HepG2 (cell line): ENCODE measurements around the gene ZER1. TPM values are rescaled to one million over a fixed set of nuclear protein-coding genes. Genes with fewer than 3 reads are reported as not detected.
A peak's percentile ranks its signal among the peaks of the same experiment; 100 is the strongest.

Experiments used
- CCAR2 ChIP-seq: fragments of 200-400 bp; formaldehyde crosslinking; optimal IDR thresholded peaks from 2 replicates; pipeline ENCODE3; 2018; ENCODE audit warnings: low read depth, mild to moderate bottlenecking, low read length, moderate library complexity
- DNMT3B ChIP-seq: conservative IDR thresholded peaks from 2 replicates; pipeline ENCODE4 v1.6.1; 2016; ENCODE audit warnings: missing biosample characterization, control low read depth
- ELF1 ChIP-seq: sonication (generic); formaldehyde crosslinking; IDR thresholded peaks from 2 replicates; pipeline ENCODE4 v1.4.0; 2020; ENCODE audit warnings: missing genetic modification reagents
- FOXP1 ChIP-seq, 2 experiments: fragments of 450-650 bp in 1 of 2; IDR thresholded peaks; 2 replicates each; pipeline ENCODE4 v1.6.1; 2017 to 2018; ENCODE audit warnings: antibody characterized with exemption in 1 of 2
- KLF13 ChIP-seq: sonication (generic); formaldehyde crosslinking; IDR thresholded peaks from 2 replicates; pipeline ENCODE4 v1.4.0; 2020; ENCODE audit warnings: mild to moderate bottlenecking, missing genetic modification reagents
- NFE2L1 ChIP-seq: sonication (generic); formaldehyde crosslinking; IDR thresholded peaks from 2 replicates; pipeline ENCODE4 v1.4.0; 2020; ENCODE audit warnings: missing genetic modification reagents, mild to moderate bottlenecking, borderline replicate concordance
- NFIB ChIP-seq: sonication (generic); formaldehyde crosslinking; IDR thresholded peaks from 2 replicates; pipeline ENCODE4 v1.9.0; 2021; ENCODE audit warnings: missing genetic modification reagents, mild to moderate bottlenecking, borderline replicate concordance
- POGK ChIP-seq: sonication (generic); formaldehyde crosslinking; conservative IDR thresholded peaks from 2 replicates; pipeline ENCODE4 v1.8.0; 2022; ENCODE audit warnings: mild to moderate bottlenecking, moderate library complexity, missing genetic modification reagents
- POLR2A ChIP-seq, 2 experiments: IDR thresholded peaks; 2 replicates each; pipeline ENCODE4 v1.6.1; 2011; ENCODE audit warnings: low read depth in 2 of 2, low read length in 2 of 2, mild to moderate bottlenecking in 1 of 2, moderate library complexity in 1 of 2; ENCODE audit not compliant: insufficient read depth in 1 of 2
- RNF219 ChIP-seq: sonication (generic); formaldehyde crosslinking; IDR thresholded peaks from 2 replicates; pipeline ENCODE4 v1.5.0; 2020; ENCODE audit warnings: mild to moderate bottlenecking, missing genetic modification reagents
- SMAD9 ChIP-seq: sonication (generic); formaldehyde crosslinking; IDR thresholded peaks from 2 replicates; pipeline ENCODE4 v1.5.1; 2020; ENCODE audit warnings: mild to moderate bottlenecking, missing genetic modification reagents
- SNAI1 ChIP-seq: sonication (generic); formaldehyde crosslinking; IDR thresholded peaks from 2 replicates; pipeline ENCODE4 v1.5.0; 2020; ENCODE audit warnings: mild to moderate bottlenecking, missing genetic modification reagents, borderline replicate concordance
- ZNF136 ChIP-seq: sonication (generic); formaldehyde crosslinking; IDR thresholded peaks from 2 replicates; pipeline ENCODE4 v1.8.1; 2022; ENCODE audit warnings: low read depth, mild to moderate bottlenecking, moderate library complexity, missing genetic modification reagents
- ZNF20 ChIP-seq: sonication (generic); formaldehyde crosslinking; IDR thresholded peaks from 2 replicates; pipeline ENCODE4 v1.4.0; 2020; ENCODE audit warnings: mild to moderate bottlenecking, moderate library complexity, missing genetic modification reagents
- ZNF253 ChIP-seq: sonication (generic); formaldehyde crosslinking; IDR thresholded peaks from 2 replicates; pipeline ENCODE4 v1.8.0; 2022; ENCODE audit warnings: mild to moderate bottlenecking, missing genetic modification reagents, borderline replicate concordance
- ZNF34 ChIP-seq: sonication (generic); formaldehyde crosslinking; IDR thresholded peaks from 2 replicates; pipeline ENCODE4 v1.4.0; 2020; ENCODE audit warnings: mild to moderate bottlenecking, missing genetic modification reagents, borderline replicate concordance
- ZNF563 ChIP-seq: sonication (generic); formaldehyde crosslinking; IDR thresholded peaks from 2 replicates; pipeline ENCODE4 v1.8.0; 2022; ENCODE audit warnings: mild to moderate bottlenecking, moderate library complexity, missing genetic modification reagents
- ZNF724P ChIP-seq: sonication (generic); formaldehyde crosslinking; IDR thresholded peaks from 2 replicates; pipeline ENCODE4 v1.8.0; 2022; ENCODE audit warnings: missing genetic modification reagents, borderline replicate concordance
- ZNF75D ChIP-seq: sonication (generic); formaldehyde crosslinking; IDR thresholded peaks from 2 replicates; pipeline ENCODE4 v1.8.1; 2023; ENCODE audit warnings: missing genetic modification reagents, mild to moderate bottlenecking, borderline replicate concordance
- ZNF772 ChIP-seq: sonication (generic); formaldehyde crosslinking; IDR thresholded peaks from 2 replicates; pipeline ENCODE4 v1.5.0; 2020; ENCODE audit warnings: mild to moderate bottlenecking, missing genetic modification reagents
- ZSCAN21 ChIP-seq: sonication (generic); formaldehyde crosslinking; IDR thresholded peaks from 2 replicates; pipeline ENCODE4 v1.8.0; 2022; ENCODE audit warnings: mild to moderate bottlenecking, missing genetic modification reagents, moderate library complexity, borderline replicate concordance
- polyA plus RNA-seq, 8 experiments: library from polyadenylated mRNA; depleted of rRNA in 3 of 8; stranded (reverse) in 7 of 8; unstranded in 1 of 8; fragments of >200 nt; fragmentation: Illumina TruSeq in 4 of 8; extraction: Trizol in 4 of 8; gene quantifications; 2 replicates each; pipeline versions ENCODE4 v1.2.1 to v1.2.3, GENCODE V29; 2011 to 2016; ENCODE audit warnings: low read depth in 4 of 8, missing spikeins in 1 of 8, mixed read lengths in 1 of 8; ENCODE audit not compliant: insufficient read depth in 1 of 8
- total RNA-seq, 5 experiments: library from RNA; depleted of rRNA; stranded (reverse); fragments of >200 nt; fragmentation: Illumina TruSeq; extraction: Trizol; gene quantifications; 2 replicates each; pipeline ENCODE4 v1.2.3, GENCODE V29; 2016; ENCODE audit warnings: low read depth in 1 of 5
- TF ChIP-seq, protein P1 (sequence below): sonication (generic); formaldehyde crosslinking; IDR thresholded peaks from 2 replicates; pipeline ENCODE4 v1.5.0; 2020; ENCODE audit warnings: mild to moderate bottlenecking, missing genetic modification reagents
- TF ChIP-seq, protein P2 (sequence below): sonication (generic); formaldehyde crosslinking; IDR thresholded peaks from 2 replicates; pipeline ENCODE4 v1.8.0; 2022; ENCODE audit warnings: missing genetic modification reagents, low read depth, mild to moderate bottlenecking, borderline replicate concordance

ZER1 gene
- total and polyA plus RNA-seq, 2 of the 13 experiments (the other 11 are each of a cell fraction or from before 2014, with no cell fraction given): 7.7 to 40.0 TPM

- TF ChIP-seq, protein P1, sequence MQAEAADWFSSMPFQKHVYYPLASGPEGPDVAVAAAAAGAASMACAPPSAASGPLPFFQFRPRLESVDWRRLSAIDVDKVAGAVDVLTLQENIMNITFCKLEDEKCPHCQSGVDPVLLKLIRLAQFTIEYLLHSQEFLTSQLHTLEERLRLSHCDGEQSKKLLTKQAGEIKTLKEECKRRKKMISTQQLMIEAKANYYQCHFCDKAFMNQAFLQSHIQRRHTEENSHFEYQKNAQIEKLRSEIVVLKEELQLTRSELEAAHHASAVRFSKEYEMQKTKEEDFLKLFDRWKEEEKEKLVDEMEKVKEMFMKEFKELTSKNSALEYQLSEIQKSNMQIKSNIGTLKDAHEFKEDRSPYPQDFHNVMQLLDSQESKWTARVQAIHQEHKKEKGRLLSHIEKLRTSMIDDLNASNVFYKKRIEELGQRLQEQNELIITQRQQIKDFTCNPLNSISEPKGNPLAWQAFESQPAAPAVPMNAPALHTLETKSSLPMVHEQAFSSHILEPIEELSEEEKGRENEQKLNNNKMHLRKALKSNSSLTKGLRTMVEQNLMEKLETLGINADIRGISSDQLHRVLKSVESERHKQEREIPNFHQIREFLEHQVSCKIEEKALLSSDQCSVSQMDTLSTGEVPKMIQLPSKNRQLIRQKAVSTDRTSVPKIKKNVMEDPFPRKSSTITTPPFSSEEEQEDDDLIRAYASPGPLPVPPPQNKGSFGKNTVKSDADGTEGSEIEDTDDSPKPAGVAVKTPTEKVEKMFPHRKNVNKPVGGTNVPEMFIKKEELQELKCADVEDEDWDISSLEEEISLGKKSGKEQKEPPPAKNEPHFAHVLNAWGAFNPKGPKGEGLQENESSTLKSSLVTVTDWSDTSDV (CRISPR knock-in tag): no peak
- TF ChIP-seq, protein P2, sequence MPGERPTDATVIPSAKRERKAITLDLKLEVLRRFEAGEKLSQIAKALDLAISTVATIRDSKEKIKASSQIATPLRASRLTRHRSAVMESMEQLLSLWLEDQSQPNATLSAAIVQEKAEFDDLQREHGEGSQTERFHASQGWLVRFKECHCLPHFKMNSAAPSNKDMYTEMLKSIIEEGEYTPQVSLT (CRISPR knock-in tag): no peak
- no peak for TF ChIP-seq ZNF20 (CRISPR knock-in tag)
- no peak for TF ChIP-seq RNF219 (CRISPR knock-in tag)
- no peak for TF ChIP-seq CCAR2
- 0 out of 2 replicates have a peak, but pooled peaks have one; percentile 24 for TF ChIP-seq ZNF563 (CRISPR knock-in tag)
- no peak for TF ChIP-seq KLF13 (CRISPR knock-in tag)
- no peak for TF ChIP-seq NFIB (CRISPR knock-in tag)
- TF ChIP-seq NFE2L1 (CRISPR knock-in tag): no peak
- no peak for TF ChIP-seq ELF1 (CRISPR knock-in tag)
- no peak for TF ChIP-seq ZSCAN21 (CRISPR knock-in tag)
- TF ChIP-seq SNAI1 (CRISPR knock-in tag): no peak
- no peak for TF ChIP-seq POLR2A (IDR thresholded peaks at IDR 0.05; ENCODE audit: insufficient read depth in 1 of 2, low read depth in 2 of 2, low read length in 2 of 2)
- no peak for TF ChIP-seq DNMT3B (CRISPR knock-in tag)
- TF ChIP-seq ZNF136 (CRISPR knock-in tag): no peak
- TF ChIP-seq FOXP1 (IDR thresholded peaks at IDR 0.05): no peak
- TF ChIP-seq FOXP1 (CRISPR knock-in tag; IDR thresholded peaks at IDR 0.05): peak; percentile 49; the same call in 1 of the 2 replicates
- TF ChIP-seq POGK (CRISPR knock-in tag): no peak
- no peak for TF ChIP-seq ZNF772 (CRISPR knock-in tag)
- no peak for TF ChIP-seq ZNF724P (CRISPR knock-in tag)
- no peak for TF ChIP-seq ZNF75D (CRISPR knock-in tag)
- TF ChIP-seq ZNF253 (CRISPR knock-in tag): no peak
- no peak for TF ChIP-seq SMAD9 (CRISPR knock-in tag)
- no peak for TF ChIP-seq ZNF34
Observed at GRCh38 chr9:128685636-128686489, 85.9 kb downstream of the ZER1 start (continued).
